Ishikawa (cell line): ENCODE results near the gene RPGRIP1L.

Experiments used
- CEBPB ChIP-seq: IDR thresholded peaks from 2 replicates; pipeline ENCODE4 v1.6.1; 2012
- CREB1 ChIP-seq: IDR thresholded peaks from 2 replicates; pipeline ENCODE4 v1.6.1; 2012; ENCODE audit warnings: low read depth
- EGR1 ChIP-seq: IDR thresholded peaks from 2 replicates; pipeline ENCODE4 v1.6.1; 2012
- EP300 ChIP-seq: IDR thresholded peaks from 2 replicates; pipeline ENCODE4 v1.6.1; 2012; ENCODE audit warnings: borderline replicate concordance
- REST ChIP-seq: IDR thresholded peaks from 2 replicates; pipeline ENCODE4 v1.6.1; 2012; ENCODE audit warnings: low read depth, mild to moderate bottlenecking

- TF ChIP-seq EGR1 (no peak), REST (no peak), CREB1 (no peak), CEBPB (no peak), EP300 (no peak)
Observed at GRCh38 chr16:53629151-53629550, 74.5 kb downstream of the RPGRIP1L start.
